Activated CD4-positive, CD25-positive, alpha-beta regulatory T cell (primary cell): ENCODE results near the gene ASCC2.
"Not testable (repeated sequence)": the region's sequence is repeated elsewhere in the genome, so short reads cannot be mapped to it uniquely, and the experiment has no call there.

Source experiments
- DNase-seq, 4 experiments: peaks; one replicate each; lab custom pipeline; 2025; lab: John Stamatoyannopoulos, UW

ASCC2 gene, protein sequence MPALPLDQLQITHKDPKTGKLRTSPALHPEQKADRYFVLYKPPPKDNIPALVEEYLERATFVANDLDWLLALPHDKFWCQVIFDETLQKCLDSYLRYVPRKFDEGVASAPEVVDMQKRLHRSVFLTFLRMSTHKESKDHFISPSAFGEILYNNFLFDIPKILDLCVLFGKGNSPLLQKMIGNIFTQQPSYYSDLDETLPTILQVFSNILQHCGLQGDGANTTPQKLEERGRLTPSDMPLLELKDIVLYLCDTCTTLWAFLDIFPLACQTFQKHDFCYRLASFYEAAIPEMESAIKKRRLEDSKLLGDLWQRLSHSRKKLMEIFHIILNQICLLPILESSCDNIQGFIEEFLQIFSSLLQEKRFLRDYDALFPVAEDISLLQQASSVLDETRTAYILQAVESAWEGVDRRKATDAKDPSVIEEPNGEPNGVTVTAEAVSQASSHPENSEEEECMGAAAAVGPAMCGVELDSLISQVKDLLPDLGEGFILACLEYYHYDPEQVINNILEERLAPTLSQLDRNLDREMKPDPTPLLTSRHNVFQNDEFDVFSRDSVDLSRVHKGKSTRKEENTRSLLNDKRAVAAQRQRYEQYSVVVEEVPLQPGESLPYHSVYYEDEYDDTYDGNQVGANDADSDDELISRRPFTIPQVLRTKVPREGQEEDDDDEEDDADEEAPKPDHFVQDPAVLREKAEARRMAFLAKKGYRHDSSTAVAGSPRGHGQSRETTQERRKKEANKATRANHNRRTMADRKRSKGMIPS

DNA sequence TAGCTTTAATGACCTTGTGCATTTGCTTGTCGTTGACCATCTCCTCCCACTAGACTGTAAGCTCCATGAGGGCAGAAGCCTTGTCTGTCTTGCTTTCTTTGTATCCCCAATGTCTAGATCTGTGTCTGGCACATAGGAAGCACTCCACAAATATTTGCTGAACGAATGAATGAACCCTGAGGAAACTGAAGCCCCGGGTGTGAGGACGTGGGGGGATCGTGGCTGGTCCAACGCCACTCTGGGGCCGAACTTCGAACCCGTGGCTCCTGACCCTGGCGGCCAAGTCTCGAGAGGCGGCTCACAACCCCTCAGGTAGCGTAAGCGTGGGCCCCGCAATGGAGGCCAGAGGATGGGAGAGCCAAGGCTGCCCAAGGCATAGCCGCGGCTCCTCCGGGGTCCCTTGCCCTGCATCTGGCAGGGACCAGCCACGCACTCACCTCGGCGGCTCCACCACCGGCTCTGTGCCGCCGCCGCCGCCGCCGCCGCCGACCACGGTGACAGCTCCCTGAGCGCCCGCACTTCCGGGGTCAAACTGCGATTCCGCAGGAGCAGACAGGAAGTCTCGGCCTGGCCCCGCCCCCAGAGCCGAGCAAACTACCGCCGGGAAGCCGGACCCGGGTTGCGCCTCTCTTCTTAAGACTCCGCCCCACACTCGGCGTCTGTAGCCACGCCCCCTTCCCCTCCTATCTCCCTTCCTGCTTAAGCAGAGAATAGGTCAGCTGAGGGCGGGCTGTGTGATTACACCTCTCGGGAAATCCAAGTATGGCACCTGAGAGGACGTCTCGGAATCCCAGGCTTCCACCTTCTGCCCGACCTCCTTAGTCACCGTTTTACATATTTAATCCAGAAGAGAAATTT is at the start of gene ASCC2:
Gene ASCC2 (minus strand): TSS at position 534 of the 858 bp plus-strand sequence. CDS start 5,949 bp downstream, outside the sequence.
- DNase-seq: peak; percentile 93 to 99 (median 98)

DNA sequence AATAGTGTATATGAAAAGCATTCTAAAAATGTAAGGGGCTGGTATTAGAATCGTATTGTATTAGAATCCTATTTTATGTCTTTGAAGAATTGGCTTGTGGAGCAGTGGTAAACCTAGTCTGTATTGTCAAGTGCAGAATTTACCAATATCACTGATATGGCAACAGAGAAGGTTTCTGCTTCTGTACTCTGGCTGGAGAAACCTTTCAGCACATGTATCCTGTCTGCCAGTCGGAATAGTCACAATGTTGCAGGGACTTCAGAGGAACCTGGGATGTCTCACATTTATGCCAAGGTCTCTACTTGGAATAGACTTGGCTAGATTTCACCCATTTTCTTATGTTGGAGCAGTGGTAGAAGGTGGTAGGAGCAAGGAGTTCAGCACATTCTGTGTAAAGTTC is 49.3 kb upstream of the ASCC2 start:
- DNase-seq: no peak

DNA sequence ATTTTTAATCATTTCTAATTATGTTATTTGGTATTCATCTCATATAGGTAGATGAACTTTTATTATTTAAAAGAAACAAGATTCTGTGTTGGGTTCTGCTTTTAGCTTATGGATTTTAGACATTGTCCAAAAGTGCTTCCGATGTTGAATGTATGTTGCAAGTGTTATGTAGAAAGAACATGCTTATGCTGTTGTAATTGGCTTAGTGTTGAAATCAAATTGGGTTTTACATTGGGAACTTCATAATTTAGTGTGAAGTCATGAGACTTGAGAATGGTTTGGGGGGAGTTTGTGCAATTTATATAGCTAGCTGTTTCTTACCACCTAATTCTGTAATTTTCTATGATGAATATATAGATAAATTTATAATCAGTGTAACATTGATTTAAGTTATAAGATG is 48.5 kb upstream of the ASCC2 start:
- no peak for DNase-seq

DNA sequence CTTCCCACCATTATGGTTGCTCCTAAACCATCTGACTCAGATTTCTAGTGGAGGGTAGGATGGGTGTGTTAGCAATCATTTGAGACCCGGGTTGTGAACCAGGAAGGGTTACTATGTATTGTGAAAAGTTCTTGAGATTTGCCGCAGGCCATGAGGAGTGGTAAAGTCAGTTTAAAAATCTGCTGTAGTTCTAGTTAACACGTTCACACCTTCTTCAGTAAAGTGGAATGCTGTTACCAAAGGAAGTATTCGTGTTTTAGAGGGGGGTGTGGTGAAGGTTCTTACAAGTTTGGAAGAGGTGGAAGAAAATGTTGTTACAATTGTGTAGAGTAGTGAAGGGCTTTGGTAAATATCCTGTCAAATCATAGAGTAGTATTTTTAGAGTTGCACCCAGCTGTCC is 47.5 kb upstream of the ASCC2 start:
- DNase-seq: no peak

DNA sequence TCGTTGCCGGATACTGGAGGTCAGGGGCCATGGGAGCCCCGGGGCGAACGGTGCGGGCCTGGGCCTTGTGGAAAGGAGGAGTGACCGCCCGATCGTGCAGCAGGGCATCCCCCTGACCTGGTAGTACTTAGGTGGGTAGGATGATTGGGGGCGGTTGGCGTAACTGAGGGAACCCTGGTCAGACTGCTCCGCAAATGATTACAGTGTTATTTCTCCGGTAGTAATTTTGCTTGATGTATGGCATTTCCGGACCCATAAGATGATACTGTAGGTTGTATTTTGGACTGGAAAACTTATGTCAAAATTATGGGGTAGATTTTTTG is 45.7 kb upstream of the ASCC2 start:
- DNase-seq: no peak

DNA sequence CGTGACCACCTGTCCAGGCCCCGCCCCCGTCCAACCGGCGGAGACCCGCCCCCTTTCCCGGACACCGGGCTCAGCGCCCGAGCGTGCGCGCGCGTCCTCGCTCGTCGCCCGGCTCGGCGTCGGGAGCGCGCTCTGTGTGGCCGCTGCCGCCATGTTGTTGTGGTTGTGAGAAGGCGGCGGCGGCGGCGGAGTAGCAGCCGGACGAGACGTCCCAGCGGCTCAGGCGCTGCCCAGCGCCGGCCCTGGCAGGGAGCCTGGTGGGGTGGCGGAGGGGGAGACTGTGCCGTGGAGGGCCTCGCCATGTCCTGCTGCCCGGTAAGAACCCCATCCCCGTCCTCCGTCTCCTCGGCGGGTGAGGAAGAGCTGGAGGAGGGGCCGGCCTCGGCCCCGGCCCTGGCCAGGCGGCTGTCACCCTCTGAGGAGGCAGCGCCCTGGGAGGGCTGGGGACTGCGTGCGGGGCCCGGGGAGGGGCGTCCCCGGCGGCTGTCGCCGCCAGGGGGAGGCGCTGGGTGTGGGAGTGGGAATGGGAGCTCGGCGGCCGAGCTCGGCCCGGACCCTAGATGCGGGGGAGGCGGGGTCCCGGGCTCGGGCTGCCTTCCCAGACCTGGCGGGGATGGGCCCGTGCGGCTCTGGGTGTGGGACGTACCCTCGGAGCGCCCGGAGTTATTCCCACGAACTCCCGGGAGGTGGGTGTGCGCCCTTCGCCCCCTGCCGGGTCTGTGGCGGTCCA is 45.1 kb upstream of the ASCC2 start, which contains the start of gene MTMR3:
Gene MTMR3 (plus strand): TSS at position 130 of the 730 bp plus-strand sequence. CDS start 87,886 bp downstream, outside the sequence.
- DNase-seq: peak; percentile 78 to 91 (median 84)

DNA sequence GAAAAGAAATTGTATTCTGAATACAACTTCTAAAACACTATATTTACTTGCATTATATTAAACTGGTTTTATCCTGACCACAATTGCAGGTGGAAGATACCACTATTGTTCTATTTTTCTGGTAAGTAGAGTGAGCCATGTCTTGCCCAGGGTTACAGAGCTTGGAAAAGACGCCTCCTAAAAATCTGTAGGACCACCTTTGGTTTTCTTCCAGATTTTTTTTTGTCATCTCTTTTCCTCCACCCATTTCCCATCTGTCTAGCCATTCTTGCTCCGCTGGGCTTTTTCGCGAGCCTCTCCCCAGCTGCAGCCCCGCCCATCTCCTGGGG is 44.6 kb upstream of the ASCC2 start:
- no peak for DNase-seq

DNA sequence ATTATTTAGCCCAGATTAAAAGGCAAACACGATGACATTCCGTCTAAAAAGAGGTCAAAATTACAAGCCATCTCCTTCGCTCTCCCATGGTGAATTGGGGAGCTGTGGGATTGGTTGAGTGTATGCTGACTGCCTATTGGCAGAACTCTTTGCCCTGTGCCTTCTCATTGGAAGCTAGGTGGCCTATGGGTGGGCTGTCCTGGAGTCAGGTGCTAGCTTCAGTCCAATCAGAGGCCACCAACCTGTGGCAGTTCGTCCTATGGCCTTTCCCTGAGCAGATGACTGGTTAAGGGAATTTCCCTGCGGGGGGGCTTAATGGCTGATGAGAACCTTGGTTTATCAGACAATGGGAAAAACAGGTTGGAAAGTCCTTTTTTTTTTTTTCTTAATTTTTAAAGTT is 41.7 kb upstream of the ASCC2 start:
- no peak for DNase-seq

DNA sequence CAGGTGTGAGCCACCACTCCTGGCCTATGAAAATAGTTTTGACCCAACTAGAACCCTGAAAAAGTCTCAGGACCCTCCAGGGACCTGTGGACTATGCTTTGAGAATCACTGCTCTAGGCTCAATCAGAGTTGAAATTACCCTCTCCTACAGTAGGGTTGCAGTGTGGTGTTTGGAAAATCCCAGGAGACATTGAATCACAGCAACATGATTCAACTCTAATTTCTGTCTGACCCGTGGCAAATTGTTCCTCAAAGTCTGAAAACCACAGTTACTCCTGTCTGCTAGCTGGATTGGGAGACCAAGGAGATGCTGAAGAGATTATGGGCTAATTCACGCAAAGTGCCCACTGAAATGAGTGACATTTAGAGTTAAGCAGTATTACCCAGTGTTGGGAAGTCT is 39.5 kb upstream of the ASCC2 start:
- DNase-seq: no peak

DNA sequence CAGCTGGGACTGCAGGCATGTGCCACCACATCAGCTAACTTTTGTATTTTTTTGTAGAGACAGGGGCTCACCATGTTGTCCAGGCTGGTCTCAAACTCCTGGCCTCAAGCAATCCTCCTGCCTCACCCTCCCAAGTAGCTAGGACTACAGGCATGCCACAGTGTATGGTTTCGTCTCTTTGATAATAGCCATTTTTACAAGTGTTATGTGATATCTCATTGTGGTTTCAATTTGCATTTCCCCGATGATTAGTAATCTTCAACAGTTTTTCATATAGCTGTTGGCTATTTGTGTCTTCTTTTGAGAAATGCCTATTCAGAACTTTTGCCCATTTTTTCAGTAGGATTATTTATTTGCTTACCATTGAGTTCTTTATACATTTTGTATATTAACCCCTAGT is 35.9 kb upstream of the ASCC2 start:
- no peak for DNase-seq

DNA sequence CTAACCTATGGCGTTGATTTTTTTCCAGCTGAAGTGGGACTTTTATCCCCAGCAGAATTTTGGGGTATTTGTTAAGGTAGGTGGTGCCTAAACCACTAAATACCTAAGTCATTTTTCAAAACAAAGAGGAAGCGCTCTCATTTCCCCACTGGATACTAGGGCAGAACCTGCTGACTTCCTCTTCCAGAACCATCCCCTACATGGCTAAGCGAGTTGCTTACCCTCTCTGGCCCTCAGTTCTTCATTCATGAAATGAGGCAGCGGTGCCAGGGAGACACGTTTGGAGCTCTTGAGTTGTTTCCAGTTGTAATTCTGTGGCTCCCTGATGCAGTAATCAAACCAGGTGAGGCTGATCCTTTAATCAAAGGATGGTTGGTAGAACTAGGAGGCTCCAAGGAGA is 34.9 kb upstream of the ASCC2 start:
- DNase-seq: no peak

DNA sequence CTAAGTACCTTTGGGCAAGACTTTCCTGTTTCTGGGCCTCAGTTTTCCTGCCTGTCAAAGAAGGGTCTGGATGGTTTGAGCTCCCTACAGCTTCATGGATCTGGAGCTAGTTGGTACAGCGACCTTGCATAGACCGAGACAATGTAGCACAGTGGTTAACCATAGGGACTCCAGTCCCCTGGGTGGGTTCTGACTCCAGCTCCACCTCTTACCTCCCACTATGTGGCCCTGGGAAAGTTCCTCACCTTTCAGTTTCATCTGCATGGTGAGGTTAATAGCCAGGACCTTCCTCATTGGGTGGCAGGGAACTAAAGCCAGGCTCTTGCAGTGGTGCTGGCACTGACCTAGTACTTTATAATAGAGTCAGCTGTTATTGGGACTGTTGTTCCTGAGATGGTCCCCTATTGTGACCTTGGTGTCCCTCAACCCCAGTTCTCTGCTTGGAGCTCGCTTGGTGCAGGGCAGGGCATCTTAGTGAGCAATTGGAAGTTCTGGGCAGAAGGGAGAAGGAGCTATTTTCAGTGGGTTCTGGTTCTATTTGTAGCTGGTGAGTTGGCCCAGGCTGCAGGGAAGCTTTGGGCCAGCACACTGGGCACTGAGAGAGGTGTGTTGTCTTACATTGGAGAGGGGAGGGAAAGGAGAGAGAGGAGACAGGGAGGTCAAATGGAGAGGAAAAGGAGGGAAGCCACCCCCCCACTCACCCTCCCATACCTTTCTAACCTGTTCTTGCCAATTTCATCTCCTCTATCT is 34.2 kb upstream of the ASCC2 start:
- no peak for DNase-seq

DNA sequence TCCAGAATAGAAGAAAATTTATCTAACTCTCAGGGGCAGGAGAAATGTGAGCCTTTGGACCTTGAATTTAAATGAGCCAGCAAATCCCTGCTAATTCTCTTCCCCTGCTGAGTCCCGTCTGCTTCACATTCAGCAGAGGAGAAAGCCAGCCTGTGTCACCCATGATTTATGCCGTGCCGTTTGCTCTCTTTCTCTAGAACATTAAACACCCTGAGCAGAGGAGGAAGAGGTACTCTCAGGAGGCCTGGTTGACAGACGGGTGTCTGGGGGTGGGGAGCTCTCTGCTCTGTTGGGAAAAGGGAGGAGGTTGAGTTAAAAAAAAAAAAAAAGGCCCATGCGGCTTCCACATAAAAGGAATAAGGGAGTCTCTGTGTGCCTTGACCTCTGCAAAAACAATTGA is 33.6 kb upstream of the ASCC2 start:
- DNase-seq: no peak

DNA sequence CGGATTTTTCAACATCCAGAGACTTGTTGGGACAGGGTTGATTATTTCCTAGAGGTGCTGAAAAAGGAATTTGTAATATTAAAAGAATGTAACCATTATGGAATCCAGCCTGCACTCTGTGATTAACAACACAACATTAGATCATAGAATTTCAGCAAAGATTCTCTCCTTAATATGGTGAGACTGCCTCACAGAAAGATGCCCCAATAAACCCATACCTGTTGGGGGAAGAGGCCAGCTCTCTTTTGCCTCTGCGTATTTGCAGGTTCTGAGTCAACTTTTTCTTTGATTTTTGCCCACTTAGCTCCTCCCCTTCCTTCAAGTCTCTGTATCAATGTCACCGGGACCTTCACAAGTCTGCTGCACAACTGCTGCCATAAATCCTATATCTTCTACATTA is 32.5 kb upstream of the ASCC2 start:
- DNase-seq: no peak

DNA sequence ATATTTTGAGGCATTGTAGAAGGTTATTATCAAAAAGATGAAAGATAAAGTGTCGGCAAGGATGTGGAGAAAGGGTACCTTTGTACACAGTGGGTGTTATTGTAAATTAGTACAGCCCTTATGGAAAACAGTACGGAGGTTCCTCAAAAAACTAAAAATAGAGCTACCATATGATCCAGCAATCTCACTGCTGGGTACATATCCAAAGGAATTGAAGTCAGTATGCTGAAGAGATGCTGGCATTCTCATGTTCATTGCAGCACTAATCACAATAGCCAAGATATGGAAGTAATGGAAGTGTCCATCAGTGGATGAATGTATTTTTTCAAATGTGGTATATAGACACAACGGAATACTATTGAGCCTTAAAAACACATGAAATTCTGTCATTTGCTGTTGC is 29.8 kb upstream of the ASCC2 start:
- no peak for DNase-seq

DNA sequence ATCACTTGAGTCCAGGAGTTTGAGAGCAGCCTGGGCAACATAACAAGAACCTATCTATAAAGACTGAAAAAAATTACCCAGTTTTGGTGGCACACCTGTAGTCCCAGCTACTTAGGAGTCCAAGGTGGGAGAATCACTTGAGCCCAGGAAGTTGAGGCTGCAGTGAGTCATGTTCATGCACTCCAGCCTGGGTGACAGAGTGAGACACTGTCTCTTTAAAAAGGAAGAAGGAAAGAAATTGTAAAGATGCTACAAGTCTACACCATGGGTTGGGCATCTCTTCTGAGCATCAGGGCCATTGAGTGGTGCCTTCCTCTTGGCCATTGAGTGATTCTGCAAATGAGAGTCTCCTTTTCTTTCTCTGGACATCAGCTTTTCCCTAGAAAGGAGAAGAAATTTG is 29.2 kb upstream of the ASCC2 start:
- no peak for DNase-seq

DNA sequence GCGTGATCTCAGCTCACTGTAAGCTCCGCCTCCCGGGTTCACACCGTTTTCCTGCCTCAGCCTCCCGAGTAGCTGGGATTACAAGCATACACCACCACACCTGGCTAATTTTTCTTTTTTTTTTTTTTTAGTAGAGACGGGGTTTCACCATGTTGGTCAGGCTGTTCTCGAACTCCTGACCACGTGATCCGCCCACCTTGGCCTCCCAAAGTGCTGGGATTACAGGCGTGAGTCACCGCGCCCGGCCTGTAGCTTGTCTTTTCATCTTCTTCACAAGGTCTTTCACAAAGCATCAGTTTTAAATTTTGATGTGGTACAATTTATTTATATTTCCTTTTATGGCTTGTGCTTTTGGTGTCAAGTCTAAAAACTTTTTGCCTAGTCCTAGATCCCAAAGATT is 27.5 kb upstream of the ASCC2 start:
- not testable (repeated sequence) for DNase-seq

DNA sequence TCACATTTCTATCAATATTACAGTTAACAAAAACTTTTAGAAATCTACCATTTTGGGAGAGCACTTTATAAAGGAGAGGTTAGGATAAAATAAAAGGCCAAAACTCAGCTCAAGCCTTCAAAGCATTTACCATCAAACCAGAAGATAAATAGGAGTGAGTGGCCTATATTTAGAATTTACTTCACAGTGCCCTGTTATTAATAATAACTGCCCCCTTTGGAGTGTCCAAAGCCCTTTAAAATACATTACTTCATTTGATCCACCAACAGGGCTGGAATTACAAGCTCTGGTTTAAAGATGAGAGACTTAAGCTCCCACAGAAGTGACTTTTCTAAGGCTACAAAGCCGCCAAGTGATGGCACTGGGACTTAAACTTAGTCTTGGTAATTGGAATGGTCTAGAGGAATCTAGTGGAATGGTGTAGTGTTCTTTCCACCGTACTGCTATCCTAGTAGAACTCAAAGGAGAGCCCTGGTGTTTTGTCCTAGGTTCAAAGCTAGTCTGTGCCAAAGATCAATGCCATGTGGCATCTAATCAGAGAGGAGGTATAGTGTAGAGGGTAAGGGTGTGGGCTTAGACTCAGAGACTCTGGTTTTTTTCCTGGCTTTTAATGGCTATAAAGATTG is 23.7 kb upstream of the ASCC2 start:
- no peak for DNase-seq

DNA sequence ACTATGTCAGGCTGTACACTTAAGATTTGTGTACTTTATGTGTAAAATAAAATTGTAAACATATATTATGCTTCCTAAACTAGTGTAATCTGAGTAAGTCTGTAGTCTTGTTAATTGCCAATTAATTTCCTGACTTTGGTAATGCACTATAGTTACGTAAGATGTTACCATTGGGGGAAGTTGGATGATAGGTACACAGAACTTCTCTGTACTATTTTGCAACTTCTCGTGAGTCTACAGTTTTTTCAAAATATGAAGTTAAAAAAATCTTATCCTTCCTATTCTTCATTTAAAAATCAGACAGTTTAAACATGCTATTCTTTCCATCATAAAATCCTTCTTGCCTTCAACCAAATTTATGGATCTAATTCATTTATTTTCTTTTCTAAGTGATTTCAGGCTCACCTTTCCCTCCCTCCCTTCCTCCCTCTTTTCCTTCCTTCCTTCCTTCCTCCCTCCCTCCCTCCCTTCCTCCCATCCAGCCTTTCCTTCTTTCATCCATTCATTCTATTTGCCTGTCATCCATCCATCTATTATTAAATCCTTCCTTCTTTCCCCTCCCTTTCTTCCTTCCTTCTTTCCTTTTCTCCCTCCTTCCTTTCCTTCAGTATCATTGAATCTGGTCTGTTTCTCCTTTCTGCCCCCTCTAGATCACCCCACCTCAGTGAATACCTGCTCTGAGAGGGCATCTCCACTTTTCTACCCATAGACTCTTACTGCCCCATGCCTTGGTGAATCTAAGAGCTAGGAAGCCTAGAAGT is 22.1 kb upstream of the ASCC2 start:
- no peak for DNase-seq

DNA sequence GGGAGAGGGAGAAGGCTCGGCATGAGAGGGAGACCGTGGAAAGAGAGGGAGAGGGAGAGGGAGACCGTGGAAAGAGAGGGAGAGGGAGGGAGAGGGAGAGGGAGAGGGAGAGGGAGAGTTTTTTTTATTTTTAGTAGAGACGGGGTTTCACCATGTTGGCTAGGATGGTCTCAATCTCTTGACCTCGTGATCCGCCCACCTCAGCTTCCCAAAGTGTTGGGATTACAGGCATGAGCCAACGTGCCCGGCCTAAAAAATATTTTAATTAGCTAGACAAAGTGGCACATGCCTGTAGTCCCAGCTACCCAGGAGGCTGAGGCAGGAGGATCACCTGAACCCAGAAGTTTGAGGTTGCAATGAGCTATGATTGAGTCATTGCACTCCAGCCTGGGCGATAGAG is 21.0 kb upstream of the ASCC2 start:
- DNase-seq: not testable (repeated sequence)
